HG03558 (cell line): ENCODE measurements around the gene MTTP.

Experiments
- ATAC-seq: cut with Tn5 transposase; IDR thresholded peaks from one replicate; pipeline ENCODE4 v1.9.1; 2021; ENCODE audit warnings: moderate number of reproducible peaks; ENCODE audit not compliant: unreplicated experiment; ENCODE audit errors: extremely low read depth

Gene MTTP

DNA sequence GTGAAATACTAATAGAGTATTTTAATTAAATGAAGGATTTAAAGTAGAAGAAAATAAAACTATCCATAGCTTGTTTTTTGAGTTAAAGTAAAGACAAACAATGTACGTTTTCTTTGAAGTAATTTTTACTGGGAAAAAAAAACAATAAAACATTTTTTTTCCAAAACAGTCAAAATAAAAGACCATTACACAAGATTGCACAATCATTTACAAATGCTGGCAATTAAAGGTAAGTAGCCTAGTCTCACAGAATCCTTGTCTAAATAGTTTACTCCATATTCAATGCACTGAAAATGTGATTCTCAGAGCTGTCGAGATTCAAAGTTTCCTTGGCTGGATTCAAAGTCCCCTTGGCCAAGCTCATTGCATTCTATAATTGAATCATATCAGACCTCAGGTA, 61.8 kb downstream of the MTTP start:
- no peak for ATAC-seq

DNA sequence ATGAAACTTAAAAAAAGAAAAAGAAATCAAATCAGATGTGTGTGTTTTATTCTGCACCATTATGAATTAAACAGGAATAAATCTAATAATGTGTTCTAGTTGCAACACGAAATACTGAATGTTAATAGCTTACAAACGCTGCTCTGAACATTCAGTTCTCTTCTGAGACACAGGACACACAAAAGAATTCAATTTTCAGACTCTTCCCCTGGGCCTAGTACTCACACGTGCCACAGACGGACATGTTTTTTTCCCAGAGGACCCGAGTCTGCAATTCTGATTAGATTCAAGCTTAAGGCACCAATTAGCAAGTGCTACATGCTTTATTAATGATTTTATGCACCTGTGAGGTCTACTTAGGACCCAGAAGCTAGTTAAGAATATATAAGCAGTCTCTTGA, 62.5 kb downstream of the MTTP start:
- ATAC-seq: no peak

DNA sequence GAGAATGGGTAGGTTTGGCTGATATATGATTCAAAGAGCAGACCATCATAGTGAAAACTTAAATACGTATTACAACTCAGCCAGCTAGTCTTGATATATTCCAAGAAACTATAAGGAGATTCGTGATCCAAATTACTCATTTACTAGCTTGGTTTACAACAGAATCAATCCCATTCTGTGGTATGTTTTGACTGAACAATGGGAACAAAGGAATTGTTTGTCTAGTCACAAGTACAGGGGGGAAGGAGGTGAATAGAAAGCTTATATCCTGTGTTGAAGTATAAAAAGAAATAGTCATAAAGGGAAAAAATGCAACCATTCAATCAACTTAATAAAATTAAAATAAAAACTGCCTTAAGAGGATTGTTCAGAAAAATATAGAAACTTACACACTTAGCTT, 66.1 kb downstream of the MTTP start:
- ATAC-seq: no peak

DNA sequence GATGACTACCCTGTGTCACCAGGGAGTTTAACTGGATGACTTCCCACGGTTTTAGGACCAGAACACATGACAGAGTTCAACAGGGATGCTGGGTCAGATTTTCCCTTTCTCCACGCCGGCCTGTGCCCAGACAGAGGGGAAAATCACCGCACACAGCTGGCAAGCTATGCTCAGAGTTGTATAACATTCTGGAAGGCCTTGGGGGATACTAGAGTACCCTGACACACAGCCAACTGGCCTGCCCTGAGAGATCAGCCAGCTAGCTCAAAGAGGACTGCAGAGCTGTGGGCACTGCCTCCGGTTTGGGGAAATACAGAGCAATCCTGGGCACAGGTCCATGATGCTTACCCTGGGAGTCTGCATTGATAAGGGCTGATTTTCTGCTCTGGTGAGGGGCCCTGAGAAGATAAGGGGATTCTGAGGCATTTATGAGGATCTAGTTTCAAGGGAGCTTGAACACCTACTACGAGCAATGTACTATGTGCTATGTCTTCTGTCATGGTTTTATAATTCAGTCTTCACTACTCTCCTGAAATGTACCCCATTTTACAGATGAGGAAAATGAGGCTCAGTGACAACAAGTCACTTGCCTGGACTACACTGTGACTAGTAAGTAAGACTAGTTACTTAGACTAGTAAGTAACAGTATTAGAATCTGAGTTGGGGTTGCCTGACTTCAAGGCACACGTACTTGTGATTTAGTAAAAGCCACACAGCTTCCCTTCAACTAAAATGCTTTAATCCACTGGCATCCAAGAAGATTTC, 68.3 kb downstream of the MTTP start:
- no peak for ATAC-seq

DNA sequence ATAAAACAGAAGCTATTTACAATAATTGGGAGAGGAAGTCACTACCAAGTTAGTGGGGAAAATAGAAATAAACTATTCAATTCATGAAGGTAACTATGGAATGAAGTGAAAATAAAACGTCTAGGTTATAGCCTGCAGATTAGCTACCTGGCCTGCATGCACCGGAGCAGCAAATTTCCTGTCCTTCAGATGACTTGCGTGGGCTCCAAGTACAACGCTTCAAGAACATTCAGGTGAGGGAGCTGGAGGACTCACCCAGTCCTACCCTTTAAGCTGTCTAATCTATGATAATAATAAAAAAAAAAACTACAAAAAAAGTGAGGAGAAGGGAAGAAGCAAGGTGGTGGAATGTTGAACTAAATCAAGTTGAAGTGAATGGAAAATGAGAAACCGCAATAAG, 69.8 kb downstream of the MTTP start:
- ATAC-seq: no peak

DNA sequence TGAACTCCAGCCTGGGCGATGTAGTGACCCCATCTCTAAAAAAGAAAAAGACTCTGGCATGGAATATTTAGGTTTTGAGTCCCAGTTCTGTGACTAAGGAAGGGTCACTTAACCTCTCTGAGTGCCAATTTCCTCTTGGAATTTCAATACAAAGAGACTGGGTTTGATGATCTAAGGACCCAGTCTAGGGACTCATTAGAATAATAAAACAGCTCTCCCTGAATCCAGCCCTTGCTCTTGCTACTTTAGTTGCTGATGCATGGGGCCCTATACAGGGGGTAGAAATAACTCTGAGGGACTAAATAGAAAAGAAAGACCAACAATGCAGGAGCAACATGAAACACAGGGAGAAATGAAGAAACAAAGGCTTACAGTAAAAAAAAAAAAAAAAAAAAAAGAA, 70.4 kb downstream of the MTTP start:
- no peak for ATAC-seq

DNA sequence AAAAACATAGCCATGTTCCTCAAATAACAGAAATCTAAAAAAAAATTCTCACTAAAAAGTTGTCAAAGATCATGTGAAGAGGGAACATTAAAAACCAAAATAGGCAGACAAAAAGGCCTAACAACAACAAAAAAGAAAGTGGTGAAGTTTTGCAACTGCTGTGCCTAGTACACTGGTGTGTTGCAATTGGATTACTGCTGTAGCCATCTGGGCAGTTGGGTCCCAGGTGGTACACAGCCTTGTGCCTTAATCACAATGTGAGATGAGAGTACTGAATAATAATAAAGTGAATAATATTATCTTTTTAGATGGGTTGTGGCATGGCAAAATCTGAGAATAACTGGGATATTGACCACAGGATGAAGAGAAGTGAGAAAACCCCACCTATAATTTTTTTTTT, 71.0 kb downstream of the MTTP start:
- no peak for ATAC-seq

DNA sequence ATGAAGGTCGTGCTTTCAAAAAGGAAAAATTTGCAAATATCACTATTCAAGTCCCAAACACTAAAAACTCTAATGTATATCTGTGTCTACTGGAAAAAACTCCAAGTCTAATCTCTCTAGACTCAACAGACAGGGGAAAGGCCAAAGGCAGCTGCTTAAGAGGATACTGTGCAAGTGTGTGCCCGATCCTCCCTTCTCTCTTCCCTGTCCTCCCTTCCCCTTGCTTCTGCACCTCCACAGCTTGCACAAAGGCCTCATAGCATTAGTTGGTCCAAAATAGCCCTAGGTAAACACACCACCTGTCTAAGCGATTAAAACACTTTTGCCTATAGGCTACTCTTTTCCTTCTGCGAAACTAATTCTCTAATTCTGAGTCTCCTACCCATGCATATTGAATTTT, 72.4 kb downstream of the MTTP start:
- ATAC-seq: no peak

DNA sequence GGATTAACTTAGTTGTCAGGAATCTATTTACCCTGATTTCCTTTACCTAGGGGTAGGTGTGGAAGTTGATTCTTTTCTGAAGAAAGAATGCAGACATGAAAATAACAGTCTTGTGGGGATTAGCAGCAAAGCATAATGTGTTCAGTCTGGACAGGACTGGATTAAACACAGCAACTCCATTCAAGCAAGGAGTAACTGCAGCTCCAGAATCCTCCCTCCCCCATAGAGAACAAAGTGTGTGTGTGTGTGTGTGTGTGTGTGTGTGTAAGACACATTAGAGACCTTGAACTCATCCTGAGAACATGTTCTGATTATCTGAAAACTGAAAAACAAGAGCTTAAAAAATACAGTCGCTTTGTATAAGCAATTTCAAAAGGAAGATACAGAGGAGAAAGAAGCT, 73.7 kb downstream of the MTTP start:
- no peak for ATAC-seq

DNA sequence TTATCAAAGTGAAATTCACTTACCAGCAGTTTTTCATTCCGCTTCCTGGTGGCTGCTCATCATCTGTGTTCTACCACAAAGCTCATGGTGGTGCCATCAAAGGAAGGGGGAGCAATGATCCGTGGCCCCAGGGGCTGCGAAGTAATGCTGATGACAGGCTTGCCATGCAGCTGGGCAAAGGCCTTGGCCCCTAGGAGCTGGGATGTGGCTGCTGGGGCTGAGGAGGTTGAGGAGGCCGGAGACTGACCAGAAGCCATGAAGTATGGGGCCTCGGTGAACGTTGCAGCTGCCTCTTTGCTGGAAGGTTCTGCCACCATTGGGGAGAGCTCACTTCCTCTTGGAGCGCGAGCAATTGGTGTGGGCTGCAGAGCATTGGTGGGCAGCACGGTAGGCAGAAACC, 74.6 kb downstream of the MTTP start:
- no peak for ATAC-seq

DNA sequence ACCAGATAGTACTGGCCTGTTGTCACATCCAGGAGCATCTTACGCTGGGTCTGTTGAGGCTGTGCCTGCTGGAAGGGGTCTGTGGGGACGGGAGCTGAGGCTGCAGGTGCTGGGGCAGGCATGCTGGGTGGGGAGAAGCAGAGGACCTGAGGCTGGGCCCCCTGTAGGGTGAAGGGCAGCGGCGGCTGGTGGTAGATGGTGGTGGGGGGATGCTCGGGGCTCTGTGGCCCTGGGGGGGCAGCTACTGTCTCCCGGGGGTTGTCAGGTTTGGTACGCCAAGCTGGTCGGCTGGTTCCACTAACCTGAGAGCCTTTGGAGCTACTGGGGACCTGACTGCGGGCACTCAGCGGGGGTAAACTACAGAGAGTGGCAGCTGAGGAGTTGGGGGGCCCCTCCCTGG, 75.2 kb downstream of the MTTP start:
- ATAC-seq: no peak

DNA sequence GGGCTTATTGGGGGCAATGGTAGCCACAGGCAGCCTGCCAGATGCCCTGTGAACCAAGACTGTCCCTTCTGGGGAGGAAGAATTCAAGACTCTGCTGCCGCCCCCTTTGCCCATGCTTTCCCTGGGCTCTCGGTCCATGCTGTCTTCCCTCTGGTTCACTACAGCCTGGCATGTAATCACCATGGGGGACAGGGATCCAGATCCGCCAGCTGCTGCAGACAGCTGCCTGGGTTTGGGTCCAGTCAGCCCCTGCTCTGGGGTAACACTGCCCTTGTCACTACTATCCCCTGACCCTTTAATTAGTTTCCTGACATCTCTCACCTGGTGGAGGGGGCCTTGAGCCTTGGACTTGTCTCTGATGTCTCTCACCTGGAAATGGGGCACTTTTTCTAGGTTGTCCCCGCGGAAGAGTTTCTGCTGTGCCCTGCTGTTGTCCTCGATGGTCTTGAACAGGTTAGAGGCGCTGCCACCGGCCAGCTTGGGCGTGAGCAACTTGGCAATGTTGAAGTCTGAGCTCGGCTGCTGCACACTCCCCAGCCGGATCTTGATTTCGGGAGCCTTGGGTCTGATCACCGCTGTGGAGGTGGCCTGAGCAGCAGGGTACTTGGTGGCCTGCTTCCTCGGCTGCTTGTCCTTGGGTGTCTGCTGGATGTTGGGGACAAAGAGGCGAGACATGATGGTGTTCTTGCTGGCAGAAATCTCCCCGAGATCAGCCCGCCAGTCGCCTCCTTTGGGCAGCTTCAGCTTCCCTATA, 76.6 kb downstream of the MTTP start:
- ATAC-seq: no peak

DNA sequence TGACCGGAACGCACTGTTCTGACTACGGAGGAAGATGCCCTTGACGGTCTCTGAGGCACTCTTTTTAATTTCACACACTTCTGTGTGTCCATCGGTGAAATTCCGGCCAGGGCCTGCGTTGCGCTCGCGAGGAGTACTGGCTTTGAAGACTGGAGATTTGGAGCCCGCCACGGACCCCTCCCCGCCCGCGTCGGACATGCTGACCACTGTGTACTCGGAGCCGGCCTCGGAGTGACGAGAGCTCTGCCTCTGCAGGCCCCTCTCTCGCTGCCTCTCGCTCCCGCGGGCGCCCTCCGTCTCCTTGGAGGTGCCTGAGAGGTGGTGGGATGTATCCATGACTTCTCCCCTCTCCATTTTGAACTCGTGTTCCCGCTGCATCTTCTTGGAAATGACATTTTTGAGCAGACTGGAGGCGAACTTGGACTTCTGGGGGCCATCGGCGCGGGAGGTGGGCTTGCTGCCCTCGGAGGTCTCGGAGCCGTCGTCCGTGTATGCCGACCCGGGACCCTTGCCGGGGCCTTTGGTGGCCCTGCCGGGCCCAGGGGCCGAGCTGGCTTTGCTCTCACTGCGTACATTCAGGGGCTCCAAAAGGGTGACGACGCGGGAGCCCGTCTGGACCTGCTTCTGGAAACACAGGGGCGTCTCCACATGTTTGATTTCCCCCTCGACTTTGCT, 77.3 kb downstream of the MTTP start:
- ATAC-seq: no peak

DNA sequence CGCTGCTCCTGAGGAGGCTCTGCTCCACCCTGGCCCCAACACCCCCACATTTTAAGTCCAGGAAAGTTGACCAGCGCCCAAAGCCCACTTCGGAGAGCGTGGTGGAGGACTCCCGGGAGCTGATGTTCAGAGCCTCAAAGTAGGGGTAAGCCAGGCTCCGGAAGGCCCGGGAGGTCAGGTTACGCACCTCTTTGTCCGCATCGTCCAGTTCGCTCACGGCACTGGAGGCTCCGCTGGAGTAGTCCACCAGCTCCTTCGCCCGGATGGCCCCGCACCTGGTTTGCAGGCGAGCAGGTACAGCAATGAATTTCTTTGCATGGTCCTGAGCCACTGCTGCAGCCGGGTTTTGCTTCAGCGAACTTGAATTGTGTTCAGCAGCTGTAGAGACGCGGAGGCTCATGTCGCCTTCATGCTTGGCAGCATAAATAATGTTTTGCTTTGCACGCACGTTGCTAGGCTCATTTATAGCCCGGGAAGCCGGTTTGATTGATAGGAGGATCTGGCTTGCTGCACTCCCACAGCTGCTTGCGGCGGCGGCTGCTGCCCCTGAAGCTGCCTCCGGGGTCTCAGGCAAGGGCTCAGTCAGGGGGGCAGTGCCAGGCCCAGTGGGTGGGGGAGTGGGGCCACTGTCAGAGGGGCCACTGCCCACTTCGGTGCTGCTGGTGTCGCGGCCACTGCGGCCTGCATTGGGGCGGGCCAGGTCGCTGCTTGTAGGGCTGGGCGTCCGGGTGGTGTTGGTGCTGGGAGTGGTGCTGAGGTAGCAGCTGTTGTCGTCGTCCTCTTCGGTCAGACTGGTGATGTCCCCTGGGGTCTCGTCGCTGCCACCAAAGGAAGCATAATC, 78.2 kb downstream of the MTTP start:
- ATAC-seq: no peak

DNA sequence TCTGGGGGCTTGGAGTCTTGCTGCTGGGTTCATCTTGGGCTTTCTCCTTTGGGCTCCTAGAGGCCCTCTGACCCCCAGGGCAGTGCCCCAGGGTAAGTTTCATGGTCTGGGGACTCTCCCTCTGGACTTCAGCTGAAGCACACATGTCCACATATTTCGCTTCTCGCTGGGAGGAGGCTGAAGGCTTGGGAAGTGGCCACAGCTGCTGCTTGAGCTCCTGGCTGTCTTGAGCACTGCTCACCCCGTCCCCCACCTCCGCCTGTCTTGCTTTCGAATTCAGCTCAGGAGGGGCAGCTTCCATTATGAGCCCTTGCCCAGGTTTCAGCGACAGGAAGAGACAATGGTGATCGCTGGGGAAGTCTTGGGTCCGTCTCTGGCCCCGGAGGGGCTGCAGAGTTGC, 79.3 kb downstream of the MTTP start:
- ATAC-seq: no peak

DNA sequence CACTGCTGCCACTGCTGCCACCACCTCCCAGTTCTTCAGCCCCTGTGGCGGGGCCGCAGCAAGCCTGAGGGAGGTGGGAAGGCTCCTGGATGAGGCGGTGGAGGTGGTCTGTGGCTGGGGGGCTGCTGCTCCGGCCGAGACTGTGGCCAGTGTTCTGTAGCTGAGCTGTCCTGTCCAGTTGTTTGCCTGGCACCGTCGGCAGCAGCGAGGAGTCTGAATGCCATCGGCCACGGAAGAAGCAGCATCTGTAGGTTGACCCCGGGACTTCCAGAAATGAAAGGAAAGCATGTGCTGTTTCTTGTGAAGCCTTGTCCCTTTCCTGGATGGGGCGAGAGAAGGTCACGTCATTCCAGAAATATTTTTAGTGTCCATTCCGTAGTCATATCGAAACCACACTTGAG, 79.7 kb downstream of the MTTP start:
- no peak for ATAC-seq

DNA sequence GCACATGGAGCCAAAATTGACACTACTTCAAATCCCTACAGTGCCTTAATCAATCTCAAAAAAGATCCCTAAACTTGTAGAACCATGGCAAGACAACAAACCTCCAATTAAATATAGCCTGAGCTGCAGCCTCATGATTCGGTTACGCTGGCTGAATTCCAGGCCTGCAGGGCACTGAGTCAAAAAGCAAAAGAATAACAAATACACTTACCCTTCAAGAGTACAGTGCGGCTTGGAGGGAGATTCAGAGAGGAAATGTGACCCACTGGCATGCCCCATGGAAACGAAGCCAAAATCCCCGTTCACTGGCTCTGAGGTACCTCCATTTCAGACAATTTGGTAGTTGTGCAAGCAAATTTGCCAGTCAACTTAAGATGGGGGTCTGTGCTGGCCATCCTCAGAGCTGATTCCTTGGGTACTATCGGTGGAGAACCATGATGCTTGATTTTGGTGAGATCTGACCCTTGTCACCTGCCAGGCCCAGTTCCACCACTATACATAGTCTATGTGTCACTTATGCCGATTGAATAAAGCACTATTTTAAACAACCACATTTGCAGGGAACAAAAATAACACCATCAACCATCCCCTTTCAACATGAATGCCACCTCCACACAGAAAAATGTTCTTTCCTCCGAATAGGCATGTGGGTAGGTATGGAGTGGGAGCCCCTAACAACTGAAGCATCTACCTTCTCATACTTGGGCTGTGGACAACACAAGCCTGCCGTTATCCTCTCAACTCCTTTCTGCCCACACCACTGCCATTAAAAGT, 80.9 kb downstream of the MTTP start:
- ATAC-seq: no peak

DNA sequence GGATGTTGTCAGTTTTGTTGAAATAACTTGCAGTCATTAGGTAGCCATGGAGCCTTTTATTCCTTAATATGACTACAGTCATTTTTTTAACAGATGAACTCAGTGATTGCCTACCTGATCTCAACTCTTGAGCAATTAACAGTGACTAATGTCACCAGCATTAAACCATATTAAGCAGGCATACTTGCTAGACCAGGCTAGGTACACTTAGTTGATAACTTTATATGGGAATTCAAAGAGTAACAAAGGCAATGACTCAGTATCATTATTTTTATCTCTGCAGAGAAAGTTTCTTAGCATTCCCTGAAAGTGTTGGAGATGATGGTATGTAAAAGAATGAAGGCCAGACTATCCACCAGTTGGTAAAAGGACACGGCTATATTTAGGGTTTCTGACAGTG, 83.2 kb downstream of the MTTP start, which contains the start of gene C4orf54:
TSS of gene C4orf54 (minus strand) at position 31 of the 400 bp plus-strand sequence. CDS start 3,180 bp downstream, outside the sequence.
- ATAC-seq: no peak

DNA sequence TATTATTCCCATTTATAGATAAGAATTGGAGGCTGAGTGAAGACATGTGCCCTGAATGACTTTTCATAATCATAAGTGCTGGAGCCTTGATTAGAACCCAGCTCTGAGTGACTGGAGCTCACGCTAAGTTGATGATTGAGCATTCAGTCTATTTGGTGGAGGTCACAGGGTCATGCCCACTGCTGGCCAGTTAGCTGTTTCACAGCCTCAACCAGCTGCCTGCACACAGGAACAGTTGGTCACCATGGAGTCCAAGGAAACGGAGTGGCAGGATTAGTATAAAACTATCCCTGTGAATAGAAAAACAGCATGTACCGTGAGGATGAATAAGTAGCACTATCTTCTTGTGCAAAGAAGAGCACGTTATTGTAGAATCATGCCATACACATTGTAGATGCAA, 84.0 kb downstream of the MTTP start:
- ATAC-seq: no peak

DNA sequence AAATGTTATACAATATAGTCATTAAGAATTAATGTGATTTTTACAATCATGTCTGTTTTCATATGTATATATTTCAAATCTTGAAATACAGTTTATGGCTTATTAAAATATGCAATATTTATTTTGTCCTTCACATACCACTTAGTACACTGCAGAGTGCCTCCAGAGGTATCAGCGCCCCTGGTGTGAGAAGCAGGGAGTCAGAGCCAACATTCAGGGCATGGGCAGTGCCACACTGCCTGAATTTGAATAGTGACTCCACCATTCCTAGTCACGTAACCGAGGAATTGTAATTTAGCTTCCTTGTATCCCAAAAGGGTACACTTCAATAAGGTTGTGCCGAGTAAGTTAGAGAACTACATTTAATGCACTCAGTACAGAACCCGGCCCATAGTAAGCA, 87.3 kb downstream of the MTTP start:
- ATAC-seq: no peak
